Effector memory CD4-positive, alpha-beta T cell (primary cell): ENCODE data around the gene RSPH1.
A peak's percentile ranks its signal among the peaks of the same experiment; 100 is the strongest.

Experiments
- DNase-seq, 3 donors: peaks; one replicate each; pipeline ENCODE4 v3.0.0-alpha.2; 2020
- H3K27ac ChIP-seq: 2 replicates; pipeline ENCODE4 v1.7.0; 2013; ENCODE audit warnings: mild to moderate bottlenecking, low read length, moderate library complexity; ENCODE audit not compliant: insufficient read depth, poor library complexity, severe bottlenecking
- H3K27me3 ChIP-seq: replicated peaks from 2 replicates; pipeline ENCODE4 v1.7.0; 2013; ENCODE audit warnings: mild to moderate bottlenecking, low read length; ENCODE audit not compliant: insufficient read depth, control insufficient read depth, poor library complexity, severe bottlenecking
- H3K36me3 ChIP-seq: 2 replicates; pipeline ENCODE4 v1.7.0; 2013; ENCODE audit warnings: mild to moderate bottlenecking, low read length, moderate library complexity; ENCODE audit not compliant: control insufficient read depth, insufficient read depth
- H3K4me1 ChIP-seq: 2 replicates; pipeline ENCODE4 v1.7.0; 2013; ENCODE audit warnings: low read length, mild to moderate bottlenecking; ENCODE audit not compliant: control insufficient read depth, insufficient read depth, poor library complexity, severe bottlenecking
- H3K4me3 ChIP-seq: 2 replicates; pipeline ENCODE4 v1.7.0; 2013; ENCODE audit warnings: low read length, low read depth, mild to moderate bottlenecking; ENCODE audit not compliant: insufficient read depth, poor library complexity, severe bottlenecking
- H3K9me3 ChIP-seq: 2 replicates; pipeline ENCODE4 v1.7.0; 2013; ENCODE audit warnings: mild to moderate bottlenecking, low read length, moderate library complexity; ENCODE audit not compliant: control insufficient read depth

RSPH1 gene

DNA sequence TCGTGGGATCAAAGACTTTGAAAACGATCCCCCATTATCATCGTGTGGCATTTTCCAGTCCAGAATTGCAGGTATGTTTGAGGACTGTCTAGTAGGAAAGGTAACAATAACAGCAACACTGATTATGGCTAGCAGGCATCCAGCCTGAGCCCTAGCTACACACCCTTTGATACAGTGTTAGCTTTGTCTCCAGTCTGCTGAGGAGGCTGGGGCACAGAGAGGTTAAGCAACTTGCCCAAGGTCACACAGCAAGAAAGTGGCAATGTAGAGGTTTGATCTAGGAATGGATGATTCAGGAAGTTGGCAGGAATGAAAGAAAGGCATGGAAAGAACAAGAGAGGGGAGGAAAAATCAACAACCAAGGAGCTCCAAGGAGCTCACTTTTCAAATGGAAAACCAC, 61.1 kb downstream of the RSPH1 start:
- Histone ChIP-seq H3K4me3 (no peak overlapping the region), H3K4me1 (no peaks in the 10 kb centered on the region), H3K27me3 (no peaks in the 10 kb centered on the region), H3K36me3 (peaks cover 97% of the 10 kb centered on the region), H3K9me3 (no peaks in the 10 kb centered on the region), H3K27ac (no peak overlapping the region)
- DNase-seq = no peak

DNA sequence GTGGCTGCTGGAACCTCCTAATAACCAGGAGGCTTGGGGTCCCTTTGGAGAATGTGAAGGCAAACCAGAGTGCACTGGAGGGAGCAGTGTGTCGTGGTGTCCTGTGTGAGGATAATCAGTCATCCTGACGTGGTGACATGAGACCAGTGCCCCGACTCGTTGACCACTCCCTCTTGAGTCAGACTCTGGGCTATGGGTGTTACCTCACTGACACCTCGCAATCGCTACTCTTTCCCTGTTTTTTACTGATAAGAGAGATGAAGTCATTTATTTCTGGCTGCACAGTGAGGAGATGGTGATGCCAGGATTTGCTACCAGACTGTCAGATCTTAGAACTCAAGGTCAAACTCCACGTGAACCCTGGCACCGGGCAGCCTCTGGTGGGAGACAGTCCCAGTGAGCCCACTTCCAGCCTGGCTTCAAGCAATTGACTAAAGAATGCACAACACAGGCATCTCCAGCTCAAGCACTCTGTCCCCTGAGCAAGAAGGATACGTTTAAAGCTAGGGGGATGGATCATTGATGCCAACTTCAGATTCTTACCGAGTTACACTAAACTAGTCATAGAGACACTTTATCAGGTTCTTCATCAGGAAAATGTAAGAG, 62.0 kb downstream of the RSPH1 start:
- peaks cover 97% of the 10 kb centered on the region for H3K36me3 ChIP-seq
- no peak for DNase-seq

DNA sequence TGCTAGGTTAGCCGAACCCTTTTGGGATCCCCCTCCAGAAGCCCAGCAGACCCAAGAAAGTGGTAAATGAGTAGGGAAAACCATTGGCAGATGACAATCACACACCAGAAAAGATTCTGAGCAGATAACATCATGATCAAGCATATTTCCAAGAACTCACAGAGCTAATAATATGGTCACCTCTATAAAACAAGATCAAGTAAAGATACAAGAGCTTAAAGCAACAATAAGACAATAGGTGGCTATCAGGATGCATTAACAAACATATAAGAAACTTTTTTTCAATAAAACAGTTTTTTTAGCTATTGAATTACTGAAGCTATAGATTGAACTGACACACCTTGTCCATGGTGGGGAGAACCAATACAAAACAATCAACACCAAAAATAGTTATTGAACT, 63.3 kb downstream of the RSPH1 start:
- H3K36me3 ChIP-seq = peaks cover 97% of the 10 kb centered on the region
- no peaks in the 10 kb centered on the region for H3K27me3 ChIP-seq

More for the DNA sequence above, 62.0 kb downstream of the RSPH1 start:
- Histone ChIP-seq H3K27ac (no peak overlapping the region), H3K4me1 (no peaks in the 10 kb centered on the region), H3K27me3 (no peaks in the 10 kb centered on the region), H3K9me3 (no peaks in the 10 kb centered on the region), H3K4me3 (no peak overlapping the region)

DNA sequence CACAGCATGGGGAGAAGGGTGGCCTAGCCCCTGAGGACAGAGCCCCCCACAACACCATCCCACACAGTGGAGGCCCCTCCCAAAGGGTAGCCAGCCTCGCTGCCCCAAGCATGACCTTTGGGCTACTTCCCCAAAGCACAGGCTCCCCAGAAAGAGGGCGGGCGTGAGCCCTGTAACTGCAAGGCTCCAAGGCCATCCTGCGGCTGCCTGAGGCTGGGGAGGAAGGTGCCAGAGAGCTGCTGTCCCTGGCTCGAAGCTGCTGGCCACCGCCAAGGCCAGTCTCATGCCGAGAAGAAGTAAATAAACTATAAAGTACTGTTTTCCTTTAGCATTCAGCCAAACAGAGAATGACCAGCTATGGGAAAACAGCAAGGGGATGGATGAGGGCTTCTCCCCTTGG, 64.8 kb downstream of the RSPH1 start:
- Histone ChIP-seq H3K36me3 (peaks cover 97% of the 10 kb centered on the region), H3K27ac (peak overlapping the region; percentile 15), H3K4me3 (no peak overlapping the region), H3K9me3 (no peaks in the 10 kb centered on the region), H3K4me1 (peaks cover 13% of the 10 kb centered on the region), H3K27me3 (no peaks in the 10 kb centered on the region)
- DNase-seq = no peak

More for the DNA sequence above, 63.3 kb downstream of the RSPH1 start:
- Histone ChIP-seq H3K4me1 (no peaks in the 10 kb centered on the region), H3K27ac (no peak overlapping the region), H3K9me3 (no peaks in the 10 kb centered on the region), H3K4me3 (no peak overlapping the region)
- no peak for DNase-seq

DNA sequence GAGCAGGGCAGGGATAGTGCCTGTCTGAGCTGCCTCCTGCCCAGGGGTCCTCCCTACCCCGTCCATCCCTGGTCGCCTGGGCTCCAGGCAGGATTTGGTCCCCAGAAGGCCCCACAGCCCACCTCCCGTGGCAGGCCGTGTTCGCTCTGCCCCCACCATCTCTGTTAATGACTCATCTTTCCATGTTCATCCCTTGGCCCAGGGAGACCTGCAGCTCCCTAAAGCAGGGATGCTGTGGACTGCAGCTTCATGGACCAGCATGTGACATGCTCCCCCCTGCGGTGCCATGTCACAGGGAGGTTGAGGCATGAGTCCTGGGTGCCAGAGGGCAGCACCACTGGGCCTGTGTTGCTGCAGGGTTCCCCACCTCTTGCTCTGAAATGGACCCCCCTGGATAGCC, 65.5 kb downstream of the RSPH1 start:
- DNase-seq = no peak
- Histone ChIP-seq H3K27ac (no peak overlapping the region), H3K36me3 (peaks cover 93% of the 10 kb centered on the region), H3K27me3 (no peaks in the 10 kb centered on the region), H3K4me1 (peaks cover 20% of the 10 kb centered on the region), H3K4me3 (no peak overlapping the region), H3K9me3 (no peaks in the 10 kb centered on the region)

DNA sequence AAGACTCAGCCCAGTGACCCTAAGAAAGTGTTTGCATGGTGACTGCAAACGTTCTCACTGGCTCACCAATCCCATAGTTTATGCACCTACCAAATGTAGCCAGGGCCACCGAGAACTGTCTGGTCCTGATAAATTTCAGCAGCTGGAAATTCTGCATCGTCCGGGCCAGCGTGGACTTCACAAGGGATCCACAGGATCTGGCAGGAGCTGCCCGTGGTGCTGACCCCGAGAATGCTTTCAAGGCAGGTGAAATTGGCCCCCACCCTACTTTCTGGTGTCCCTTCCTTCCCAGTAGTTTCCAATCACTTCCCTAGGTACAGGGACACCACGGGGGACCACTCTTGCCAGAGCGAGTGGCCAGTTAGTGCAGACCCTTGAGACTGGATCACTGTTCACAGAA, 66.2 kb downstream of the RSPH1 start:
- DNase-seq = no peak
- no peaks in the 10 kb centered on the region for H3K27me3 ChIP-seq
- H3K9me3 ChIP-seq = no peaks in the 10 kb centered on the region
- H3K4me1 ChIP-seq = peaks cover 26% of the 10 kb centered on the region
- H3K4me3 ChIP-seq = no peak overlapping the region
- peaks cover 86% of the 10 kb centered on the region for H3K36me3 ChIP-seq
- H3K27ac ChIP-seq = no peak overlapping the region

DNA sequence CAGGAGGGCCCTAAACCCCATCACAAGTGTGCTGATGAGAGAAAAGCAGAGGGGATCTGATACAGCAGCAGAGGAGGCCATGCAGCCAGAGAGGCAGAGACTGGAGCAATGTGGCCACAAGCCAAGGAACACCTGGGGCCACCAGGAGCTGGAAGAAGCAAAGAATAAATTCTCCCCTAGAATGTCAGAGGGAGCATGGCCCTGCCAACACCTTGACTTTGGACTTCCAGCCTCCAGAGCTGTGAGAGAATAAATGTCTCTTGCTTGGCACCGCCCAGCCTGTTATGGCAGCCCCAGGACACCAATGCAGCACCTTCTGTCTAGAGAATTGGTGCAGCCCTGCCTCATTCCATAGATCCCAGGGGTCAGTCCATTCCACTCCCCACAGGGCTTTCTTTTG, 67.0 kb downstream of the RSPH1 start:
- peaks cover 35% of the 10 kb centered on the region for H3K4me1 ChIP-seq
- peaks cover 81% of the 10 kb centered on the region for H3K36me3 ChIP-seq

DNA sequence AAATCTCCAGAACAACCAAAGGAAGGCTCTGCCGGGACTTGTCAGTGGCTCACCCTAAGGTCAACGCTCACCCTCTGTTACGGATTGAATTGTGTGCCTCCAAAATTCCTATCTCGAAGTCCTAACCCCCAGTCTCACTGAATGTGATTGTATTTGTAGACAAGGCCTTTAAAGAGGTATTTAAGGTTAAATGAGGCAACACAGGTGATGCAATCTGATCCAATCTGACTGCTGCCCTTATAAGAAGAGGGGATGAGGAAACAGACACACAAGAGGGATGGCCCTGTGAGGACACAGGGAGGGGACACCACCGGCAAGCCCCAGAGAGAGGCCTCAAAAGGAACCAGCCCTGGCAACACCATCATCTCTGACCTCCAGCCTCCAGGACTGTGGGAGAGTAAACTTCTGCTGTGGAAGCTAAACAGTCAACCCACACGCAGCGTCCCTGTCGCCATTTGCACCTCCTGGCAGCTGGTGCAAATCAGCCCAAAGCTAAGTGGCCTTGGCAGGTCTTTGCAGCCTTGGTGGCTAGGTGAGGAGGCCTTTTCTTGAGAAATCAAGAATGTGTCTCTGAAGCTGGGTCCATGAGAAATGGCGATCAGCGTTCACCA, 68.1 kb downstream of the RSPH1 start:
- Histone ChIP-seq H3K27ac (no peak overlapping the region), H3K4me1 (peaks cover 46% of the 10 kb centered on the region), H3K27me3 (no peaks in the 10 kb centered on the region), H3K9me3 (no peaks in the 10 kb centered on the region), H3K4me3 (no peak overlapping the region), H3K36me3 (peaks cover 75% of the 10 kb centered on the region)
- no peak for DNase-seq

More for the DNA sequence above, 67.0 kb downstream of the RSPH1 start:
- no peak for DNase-seq
- Histone ChIP-seq H3K27ac (no peak overlapping the region), H3K9me3 (no peaks in the 10 kb centered on the region), H3K4me3 (no peak overlapping the region), H3K27me3 (no peaks in the 10 kb centered on the region)

DNA sequence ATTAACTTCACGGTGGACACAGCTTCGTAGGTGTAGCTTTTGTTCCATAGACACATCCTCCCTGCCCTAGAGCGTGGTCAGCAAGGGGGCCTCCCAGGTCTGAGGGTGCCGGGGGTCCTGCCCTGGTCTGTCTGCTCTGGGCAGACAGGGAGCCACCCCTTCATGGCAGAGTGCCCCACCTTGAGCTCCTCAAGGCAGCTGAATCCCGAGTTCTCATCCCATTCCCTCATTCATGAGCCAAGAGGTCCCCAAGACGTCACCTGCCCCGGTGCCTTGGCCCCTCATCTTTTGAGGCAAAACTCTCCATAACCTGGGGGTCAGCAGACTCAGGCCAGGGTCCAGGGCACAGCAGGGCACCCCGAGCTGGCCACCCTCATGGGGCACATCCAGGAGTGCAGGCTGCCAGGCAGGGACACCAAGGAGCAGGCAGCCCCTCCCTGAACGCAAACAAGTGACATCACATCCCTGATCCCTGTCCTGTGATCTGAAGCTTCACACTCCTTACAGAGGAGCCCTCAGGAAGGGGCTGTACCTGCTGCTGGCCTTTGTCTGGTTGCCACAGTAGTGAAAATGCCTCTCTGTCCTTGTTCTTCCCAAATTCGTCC, 69.0 kb downstream of the RSPH1 start:
- H3K36me3 ChIP-seq = peaks cover 70% of the 10 kb centered on the region
- H3K27me3 ChIP-seq = no peaks in the 10 kb centered on the region
- no peak overlapping the region for H3K27ac ChIP-seq
- peaks cover 53% of the 10 kb centered on the region for H3K4me1 ChIP-seq
- H3K4me3 ChIP-seq = no peak overlapping the region
- no peak for DNase-seq
- no peaks in the 10 kb centered on the region for H3K9me3 ChIP-seq

DNA sequence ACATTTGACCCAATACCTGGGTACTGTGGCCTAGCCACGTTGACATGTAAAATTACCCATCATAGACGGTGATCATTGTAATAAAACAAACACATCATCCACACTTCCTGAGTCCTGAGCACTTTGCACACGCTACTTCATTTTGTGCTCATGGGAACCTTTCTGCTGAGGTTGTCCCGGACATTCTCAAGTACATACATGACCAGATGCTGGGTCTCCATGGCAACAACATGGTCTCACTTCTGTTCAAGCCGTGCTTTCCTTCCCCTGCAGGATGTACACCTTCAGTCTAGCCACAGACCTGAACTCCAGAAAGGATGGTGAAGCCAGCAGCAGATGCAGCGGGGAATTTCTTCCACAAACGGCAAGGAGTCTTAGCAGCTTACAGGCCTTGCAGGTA, 69.6 kb downstream of the RSPH1 start:
- no peaks in the 10 kb centered on the region for H3K27me3 ChIP-seq
- no peaks in the 10 kb centered on the region for H3K9me3 ChIP-seq
- H3K4me3 ChIP-seq = no peak overlapping the region
- peaks cover 70% of the 10 kb centered on the region for H3K36me3 ChIP-seq
- H3K27ac ChIP-seq = peak overlapping the region; percentile 82
- H3K4me1 ChIP-seq = peaks cover 56% of the 10 kb centered on the region
- no peak for DNase-seq
